Activated CD8-positive, alpha-beta memory T cell treated with anti-CD3 and anti-CD28 coated beads, Interleukin-2, amount 50 U/mL, for 24 hours (primary cell): Measurements from ENCODE around the gene RNF126.
"Not testable (repeated sequence)": the region's sequence is repeated elsewhere in the genome, so short reads cannot be mapped to it uniquely, and the experiment has no call there.

Source experiments
- DNase-seq: peaks from one replicate; pipeline ENCODE4 v3.0.0-alpha.2; 2020; ENCODE audit errors: extremely low read depth

Gene RNF126

DNA sequence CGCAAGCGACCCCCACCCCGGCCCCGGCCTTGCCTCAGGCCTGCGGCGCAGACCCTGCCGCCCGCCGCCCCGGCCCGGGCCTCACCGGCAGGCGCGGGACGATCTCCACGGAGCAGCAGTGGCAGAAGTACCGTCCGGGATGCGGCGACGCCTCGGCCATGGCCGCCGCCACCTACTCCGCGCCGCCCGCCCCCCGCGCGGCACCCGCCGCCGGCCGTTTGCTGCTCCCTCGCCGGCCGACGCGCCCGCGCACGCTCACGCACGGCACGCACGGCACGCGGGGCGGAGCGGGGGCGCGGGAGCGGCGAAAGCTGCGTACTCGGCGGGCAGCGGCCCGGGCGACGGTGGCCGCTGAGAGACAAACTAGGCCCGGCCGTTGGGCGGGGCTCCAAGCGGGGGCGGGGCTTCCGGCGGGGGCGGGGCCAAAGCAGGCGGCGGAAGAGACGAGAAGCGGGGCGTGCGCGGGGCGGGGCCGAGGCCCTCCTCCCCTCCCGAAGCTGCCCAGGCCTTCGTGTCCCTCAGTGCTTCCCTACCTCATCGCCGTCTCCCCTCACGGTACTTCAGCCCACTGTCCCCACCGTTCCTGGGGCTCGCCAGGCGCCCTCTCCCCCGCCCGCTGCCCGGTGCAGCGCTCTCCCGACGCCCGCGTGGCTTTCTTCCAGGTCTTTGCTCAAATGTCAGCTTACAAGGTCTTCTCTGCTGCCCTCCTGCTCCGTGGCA lies at the start of gene RNF126:
Gene RNF126, minus strand, starts transcription at position 253 of the 720 bp plus-strand sequence. Its CDS starts 93 bp downstream, at position 160.
- DNase-seq: peak; percentile 88

DNA sequence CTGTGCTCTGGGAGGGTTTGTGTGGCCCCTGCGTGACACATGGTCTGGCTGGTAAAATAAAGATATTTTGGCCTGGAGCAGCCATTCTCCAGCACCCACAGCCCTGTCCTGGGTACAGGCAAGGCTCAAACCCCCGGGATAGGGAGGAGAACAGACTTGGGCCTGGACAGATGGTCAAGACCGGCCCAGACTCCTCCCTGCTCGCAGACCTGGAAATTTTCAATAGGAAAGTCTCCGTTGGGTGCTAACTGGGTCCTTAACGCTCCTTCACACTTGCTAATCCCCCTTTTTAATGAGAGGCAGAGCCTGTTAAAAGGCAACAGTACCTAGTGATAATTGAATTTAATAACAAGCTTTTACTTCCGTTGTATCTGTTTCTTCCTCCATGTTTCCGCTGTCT lies 48.2 kb upstream of the RNF126 start:
- no peak for DNase-seq

DNA sequence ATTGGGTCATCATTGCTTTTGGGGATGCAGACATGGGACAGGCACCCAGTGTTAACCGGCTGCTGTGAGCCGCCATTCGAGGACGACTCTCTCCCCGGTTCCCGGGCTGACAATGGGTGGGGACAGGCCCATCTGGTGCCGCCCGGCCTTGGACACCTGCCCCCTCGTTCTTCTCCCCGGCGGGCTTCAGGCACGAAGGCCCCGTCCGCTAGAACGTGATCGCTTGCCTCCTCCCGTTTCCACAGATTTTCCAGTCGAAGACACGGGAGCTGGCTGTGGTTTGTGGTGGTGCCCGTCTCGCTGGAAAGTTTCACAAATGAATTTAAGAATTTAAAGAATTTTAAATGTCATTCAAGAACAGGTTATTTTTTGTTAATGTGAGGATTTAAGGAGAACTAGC lies 47.8 kb upstream of the RNF126 start:
- DNase-seq: no peak

- DNase-seq: no peak
Measured at GRCh38 chr19:709965-710571, 47.1 kb upstream of the RNF126 start.

GRCh38 chr19:709196-709964 lies 46.4 kb upstream of the RNF126 start:
- no peak for DNase-seq

GRCh38 chr19:708154-709143 lies 45.4 kb upstream of the RNF126 start, which contains the start of gene PALM:
Gene PALM, plus strand, starts transcription at chr19:708935. Its CDS starts 212 bp downstream, at chr19:709147.
- no peak for DNase-seq

GRCh38 chr19:704447-704741 lies 41.4 kb upstream of the RNF126 start:
- no peak for DNase-seq

GRCh38 chr19:703651-704446 lies 40.8 kb upstream of the RNF126 start:
- DNase-seq: peak; percentile 40

DNA sequence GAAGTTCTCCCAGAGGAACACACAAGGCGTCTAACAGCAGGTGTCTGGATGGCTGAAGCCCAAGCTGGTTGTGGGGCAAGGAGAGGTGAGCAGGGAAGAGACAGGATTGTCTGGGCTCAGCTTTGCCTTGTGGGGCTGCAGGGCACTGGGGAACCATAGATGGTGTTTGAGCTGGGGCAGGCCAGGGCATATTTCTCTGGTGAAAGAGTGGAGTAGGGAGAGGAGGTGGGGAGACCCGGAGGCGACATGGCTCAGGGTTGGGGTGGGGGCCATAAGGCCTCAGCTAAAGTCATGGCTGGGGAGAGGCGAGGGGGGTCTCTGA lies 40.3 kb upstream of the RNF126 start:
- no peak for DNase-seq

- DNase-seq: not testable (repeated sequence)
Measured at GRCh38 chr19:702847-703246, 39.8 kb upstream of the RNF126 start.

- DNase-seq: not testable (repeated sequence)
Measured at GRCh38 chr19:699885-700284, 36.9 kb upstream of the RNF126 start.

GRCh38 chr19:698529-698928 lies 35.5 kb upstream of the RNF126 start:
- DNase-seq: not testable (repeated sequence)

DNA sequence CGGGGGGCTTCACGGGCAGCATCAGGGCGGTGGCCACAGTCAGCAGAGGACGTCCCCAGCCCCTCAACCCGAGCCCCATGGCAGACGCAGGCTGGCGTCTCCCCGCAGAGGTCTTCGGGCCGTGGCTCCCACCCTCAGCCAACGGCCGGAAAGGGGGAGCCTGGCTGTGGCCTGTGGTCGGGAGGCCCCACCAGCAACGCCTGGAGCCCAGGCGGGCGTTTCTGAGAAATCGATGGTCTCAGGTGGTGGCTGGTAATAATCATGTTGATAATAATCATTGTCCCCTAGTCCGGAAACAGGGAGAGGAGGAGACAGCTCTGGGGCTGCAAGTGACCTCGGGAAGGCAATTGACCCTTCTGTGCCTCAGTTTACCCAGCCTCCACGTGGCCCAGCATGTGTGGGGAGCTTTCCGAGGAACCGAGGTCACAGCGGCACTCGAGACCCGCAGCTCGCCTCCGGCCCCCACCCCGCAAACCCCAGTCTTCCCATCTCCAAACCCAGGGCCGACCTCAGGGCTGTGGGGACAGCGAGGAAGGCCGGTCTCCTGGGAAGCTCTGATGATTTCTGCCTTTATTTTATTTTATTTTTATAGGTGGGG lies 32.4 kb upstream of the RNF126 start, which contains the start of gene PRSS57:
Gene PRSS57, minus strand, starts transcription at position 101 of the 598 bp plus-strand sequence. Its CDS starts 22 bp downstream, at position 79.
- no peak for DNase-seq

DNA sequence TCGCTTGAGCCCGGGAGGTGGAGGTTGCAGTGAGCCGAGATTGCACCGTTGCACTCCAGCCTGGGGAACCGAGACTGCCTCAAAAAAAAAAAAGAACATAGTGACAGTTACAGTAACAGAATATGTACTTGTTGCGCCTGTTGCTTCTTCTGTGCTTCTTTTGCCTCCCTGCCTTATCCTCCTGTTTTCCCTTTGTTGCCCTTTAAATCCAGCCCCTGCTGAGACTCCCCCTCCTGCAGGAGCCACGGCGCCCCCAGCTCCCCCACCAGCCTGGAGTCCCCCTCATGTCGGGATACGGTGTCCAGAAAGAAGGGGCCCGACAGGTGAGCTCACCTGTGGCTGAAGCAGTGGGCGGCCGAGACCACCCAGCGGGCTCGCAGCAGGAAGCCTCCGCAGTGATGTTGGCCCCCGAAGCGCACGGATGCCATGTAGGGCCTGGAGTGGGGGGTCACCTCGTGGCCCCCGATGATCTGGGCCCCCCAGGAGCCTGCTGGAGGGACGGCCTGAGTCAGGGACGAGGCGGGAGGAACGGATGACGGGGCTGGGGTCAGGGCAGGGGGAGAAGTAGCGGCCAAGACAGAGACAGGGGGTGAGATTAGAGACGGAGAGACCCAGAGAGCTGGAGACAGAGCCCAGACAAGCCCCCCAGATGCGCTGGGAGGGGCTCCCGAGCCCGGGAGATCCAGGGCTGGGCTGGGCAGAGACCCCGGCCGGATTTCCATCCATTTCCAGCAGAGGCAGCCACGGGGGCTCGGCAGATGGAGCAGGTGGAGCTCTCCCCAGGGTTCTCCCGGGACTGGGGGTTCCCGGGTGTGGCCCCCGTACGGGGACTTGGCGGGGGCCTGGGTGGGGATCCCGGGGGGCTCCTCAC lies 31.7 kb upstream of the RNF126 start:
- no peak for DNase-seq

DNA sequence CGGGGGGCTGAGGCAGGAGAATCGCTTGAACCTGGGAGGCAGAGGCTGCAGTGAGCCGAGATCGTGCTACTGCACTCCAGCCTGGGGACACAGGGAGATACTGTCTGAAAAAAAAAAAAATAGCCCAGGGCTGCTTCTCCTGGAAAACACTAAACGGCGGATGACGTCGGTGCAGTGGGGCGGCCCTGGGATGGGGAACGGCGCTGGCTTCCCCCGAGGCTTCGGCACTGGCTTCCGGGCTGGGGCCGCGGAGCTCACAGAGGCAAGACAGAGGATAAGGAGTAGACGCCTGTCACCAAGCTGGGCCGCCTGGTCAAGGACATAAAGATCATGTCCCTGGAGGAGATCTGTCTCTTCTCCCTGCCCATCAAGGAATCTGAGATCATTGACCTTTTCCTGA lies 27.2 kb upstream of the RNF126 start:
- no peak for DNase-seq

DNA sequence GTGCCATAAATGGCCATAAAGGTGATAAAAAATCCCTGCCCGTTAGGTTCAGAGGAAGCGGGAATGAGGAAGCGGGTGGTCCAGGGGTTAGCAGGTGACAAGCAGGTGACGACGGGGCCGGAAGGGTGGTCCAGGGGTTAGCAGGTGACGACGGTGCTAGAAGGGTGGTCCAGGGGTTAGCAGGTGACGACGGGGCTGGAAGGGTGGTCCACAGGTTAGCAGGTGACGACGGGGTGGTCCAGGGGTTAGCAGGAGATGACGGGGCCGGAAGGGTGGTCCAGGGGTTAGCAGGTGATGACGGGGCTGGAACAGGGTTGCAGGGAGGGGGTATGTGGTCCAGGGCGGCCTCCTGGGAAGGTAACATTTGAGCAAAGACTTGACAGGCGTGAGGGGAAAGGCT lies 26.0 kb upstream of the RNF126 start:
- DNase-seq: no peak

GRCh38 chr19:688214-688613 lies 25.2 kb upstream of the RNF126 start:
- DNase-seq: no peak

GRCh38 chr19:687569-688166 lies 24.7 kb upstream of the RNF126 start:
- no peak for DNase-seq
